ENCODE results near the gene RAB7B.

RAB7B gene

DNA sequence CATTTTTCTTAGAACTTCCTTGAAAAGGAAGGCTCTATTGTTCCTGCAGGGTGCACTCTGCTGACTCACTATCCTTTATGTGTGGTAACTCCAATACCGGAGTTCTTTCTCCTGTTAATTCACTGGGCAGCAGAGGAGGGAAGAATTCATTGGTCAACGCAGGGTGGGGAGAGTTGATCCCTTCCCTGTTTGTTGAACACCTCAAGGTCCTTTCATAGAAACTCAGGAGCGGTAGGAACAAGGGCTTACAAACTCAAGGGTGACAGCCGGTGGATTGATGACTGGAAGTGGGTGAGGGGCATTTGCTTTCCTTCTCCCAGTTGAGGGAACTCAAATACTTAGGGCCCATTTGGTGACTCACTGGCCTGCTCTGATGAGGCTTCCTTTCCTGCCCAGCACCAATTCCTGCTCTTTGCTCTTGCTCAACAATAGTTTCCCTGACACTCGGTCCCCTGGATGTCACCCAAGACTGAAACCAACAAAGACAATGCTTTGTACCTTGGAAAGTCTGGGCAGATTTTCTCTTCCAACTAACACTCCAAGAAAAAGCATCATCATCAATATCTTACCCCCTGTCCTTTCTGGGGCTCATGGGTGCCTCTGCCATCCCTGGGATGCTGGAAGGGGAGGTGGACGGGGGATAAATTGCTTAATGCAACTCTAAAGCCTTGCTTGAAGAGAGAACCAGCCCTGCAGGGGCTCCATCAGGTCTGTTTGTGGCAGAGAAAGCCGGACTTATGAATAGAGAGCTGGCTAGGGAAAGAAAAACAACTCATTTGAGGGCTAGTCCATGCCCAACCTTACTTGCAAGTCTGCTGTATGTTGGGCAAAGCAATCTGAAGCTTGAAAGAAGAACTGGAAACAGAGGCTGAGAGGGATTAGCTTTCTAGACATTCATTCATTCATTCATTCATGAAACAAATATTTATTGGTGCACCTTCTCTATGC is 69.2 kb downstream of the RAB7B start:
- no peak for DNase-seq (ENCODE audit: extremely low read depth, low read depth)
- TF ChIP-seq, protein P1, sequence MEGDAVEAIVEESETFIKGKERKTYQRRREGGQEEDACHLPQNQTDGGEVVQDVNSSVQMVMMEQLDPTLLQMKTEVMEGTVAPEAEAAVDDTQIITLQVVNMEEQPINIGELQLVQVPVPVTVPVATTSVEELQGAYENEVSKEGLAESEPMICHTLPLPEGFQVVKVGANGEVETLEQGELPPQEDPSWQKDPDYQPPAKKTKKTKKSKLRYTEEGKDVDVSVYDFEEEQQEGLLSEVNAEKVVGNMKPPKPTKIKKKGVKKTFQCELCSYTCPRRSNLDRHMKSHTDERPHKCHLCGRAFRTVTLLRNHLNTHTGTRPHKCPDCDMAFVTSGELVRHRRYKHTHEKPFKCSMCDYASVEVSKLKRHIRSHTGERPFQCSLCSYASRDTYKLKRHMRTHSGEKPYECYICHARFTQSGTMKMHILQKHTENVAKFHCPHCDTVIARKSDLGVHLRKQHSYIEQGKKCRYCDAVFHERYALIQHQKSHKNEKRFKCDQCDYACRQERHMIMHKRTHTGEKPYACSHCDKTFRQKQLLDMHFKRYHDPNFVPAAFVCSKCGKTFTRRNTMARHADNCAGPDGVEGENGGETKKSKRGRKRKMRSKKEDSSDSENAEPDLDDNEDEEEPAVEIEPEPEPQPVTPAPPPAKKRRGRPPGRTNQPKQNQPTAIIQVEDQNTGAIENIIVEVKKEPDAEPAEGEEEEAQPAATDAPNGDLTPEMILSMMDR (IDR thresholded peaks at IDR 0.05; ENCODE audit: low read depth, low read length): no peak

DNA sequence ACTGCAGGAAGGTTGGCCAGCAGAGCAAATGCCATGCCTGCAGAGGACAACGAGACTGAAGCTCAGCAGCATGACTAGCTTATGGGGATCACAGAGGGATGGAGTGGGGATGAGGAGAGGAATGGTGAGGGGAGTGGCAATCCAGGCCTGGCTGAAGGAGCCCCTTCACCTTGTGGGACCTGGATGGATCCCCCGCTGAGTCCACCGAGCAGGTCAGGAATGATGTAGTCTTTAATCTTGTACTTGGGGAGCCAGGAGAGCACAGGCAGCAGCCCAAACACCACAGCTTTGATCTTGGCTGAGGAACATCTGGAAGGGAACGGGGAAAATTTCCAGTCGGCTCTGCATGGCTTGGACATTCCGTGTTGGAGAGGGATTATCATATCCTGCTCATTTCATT is 70.4 kb downstream of the RAB7B start:
- TF ChIP-seq, protein P1 (IDR thresholded peaks at IDR 0.05; ENCODE audit: low read depth, low read length): no peak
- DNase-seq (ENCODE audit: extremely low read depth, low read depth): no peak

DNA sequence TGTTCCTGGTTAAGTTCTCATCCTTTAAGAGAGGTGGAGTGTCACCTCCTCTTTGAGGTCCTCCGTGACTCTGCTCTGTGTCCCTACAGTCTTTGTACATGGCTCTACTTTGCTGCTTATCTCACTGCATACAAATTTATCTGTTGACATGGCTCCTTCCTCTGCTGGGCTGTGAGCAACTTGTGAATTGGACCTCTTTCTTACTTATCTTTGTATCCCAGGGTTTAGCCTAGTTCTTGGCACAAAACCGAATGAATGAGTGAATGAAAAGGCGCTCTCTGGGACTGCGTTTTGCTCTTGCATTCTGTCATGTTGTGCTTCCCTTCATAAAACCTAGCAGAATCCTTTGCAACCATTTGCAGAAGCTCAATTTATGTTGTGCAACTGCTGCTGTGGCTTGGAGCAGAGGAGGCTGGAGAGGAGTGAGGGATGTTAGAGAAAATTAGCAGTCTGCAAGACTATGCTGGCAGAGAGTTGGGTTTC is 72.4 kb downstream of the RAB7B start:
- TF ChIP-seq, protein P1 (IDR thresholded peaks at IDR 0.05; ENCODE audit: low read depth, low read length): no peak
- DNase-seq (ENCODE audit: extremely low read depth, low read depth): no peak

DNA sequence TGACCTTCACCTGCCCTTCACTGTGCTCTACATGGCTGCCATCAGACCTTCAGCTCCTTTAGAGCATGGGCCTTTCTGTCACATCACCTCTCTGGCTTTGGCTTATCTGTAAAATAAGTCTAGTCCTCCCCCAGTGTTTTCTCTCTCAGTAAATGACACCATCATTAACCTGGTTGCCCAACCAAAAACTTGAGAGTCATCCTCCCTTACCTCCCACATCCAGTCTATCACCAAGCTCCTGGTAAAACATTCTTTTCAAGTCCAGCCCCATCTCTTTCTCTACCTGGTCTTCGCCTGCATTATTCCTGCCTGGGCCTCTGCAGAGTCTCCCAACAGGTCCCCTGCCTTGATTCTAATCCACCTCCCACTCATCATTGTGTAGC is 73.0 kb downstream of the RAB7B start:
- no peak for DNase-seq (ENCODE audit: extremely low read depth, low read depth)
- TF ChIP-seq, protein P1 (IDR thresholded peaks at IDR 0.05; ENCODE audit: low read depth, low read length): no peak

DNA sequence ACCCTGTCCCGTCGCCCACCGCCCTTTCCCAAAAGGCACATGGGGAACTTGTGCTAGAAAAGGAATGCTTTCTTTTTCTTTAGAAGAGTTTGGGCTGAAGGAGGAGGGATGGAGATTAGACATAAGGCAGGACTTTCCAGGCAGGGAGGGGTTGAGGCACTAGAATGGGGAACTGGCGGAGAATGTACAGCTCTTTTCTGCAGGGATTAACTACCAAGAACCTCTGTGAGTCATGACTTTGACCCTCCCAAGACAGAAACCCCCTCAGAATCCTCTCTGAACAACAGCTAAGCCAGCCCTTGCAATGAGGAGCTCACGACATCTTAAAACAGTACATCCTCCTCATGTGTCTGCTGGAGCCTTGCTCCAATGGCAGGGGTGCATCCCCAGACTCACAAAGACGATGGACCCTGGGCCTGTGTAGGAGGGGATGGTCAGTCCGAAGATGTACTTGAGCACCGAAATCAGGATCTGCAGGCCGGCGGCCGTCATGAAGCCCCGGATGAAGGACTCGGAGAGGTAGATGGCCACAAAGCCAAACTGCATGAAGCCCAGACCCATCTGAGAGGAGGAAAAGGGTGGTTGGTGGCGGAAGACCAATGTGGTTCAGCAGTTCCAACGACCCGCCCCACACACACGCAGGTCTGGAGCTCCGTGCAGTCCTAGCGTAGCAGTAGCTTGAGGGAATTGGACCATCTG is 73.5 kb downstream of the RAB7B start:
- no peak for DNase-seq (ENCODE audit: extremely low read depth, low read depth)
- TF ChIP-seq, protein P1 (IDR thresholded peaks at IDR 0.05; ENCODE audit: low read depth, low read length): no peak

DNA sequence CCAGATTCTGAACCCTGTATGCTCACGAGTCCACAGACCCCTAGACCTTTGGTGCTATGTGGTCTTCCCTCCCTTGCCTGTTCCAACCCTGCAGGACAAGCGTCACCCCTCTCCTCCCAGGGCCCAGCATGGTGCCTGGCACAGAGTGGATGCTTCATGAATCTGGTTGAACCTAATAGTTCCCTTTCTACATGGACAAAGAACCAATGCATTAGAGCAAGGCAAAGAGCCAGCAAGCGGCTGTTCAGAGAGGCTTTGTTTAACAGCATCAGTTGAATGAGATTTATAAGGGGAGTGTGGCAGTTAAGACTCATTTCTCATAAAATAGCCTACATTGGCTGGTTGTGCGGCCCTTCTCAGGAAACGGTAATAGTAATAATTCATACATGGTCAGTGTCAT is 74.9 kb downstream of the RAB7B start:
- TF ChIP-seq, protein P1 (IDR thresholded peaks at IDR 0.05; ENCODE audit: low read depth, low read length): no peak
- DNase-seq (ENCODE audit: extremely low read depth, low read depth): no peak

DNA sequence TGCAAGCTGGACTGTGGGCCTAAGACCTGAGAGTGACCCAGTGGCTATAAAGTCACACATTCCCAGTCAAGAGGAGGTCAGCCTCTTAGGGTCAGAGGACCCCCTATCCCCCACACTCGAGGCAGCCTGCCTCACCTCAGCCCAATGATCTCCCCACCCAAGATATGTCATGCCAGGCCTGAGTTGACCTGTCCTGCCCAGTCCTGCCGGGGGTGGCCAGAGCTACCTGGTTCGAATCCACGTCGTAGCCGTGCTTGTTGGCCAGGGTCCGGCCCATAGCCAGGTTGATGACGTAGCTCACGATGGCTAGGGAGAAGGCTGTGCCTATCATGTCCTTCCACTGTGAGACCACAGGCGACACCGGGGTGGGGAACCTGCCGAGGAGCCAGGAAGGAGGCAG is 75.5 kb downstream of the RAB7B start:
- no peak for DNase-seq (ENCODE audit: extremely low read depth, low read depth)
- TF ChIP-seq, protein P1 (IDR thresholded peaks at IDR 0.05; ENCODE audit: low read depth, low read length): no peak
